ENCODE measurements around the gene VILL. TPM values are rescaled to one million over a fixed set of nuclear protein-coding genes. Genes with fewer than 3 reads are reported as not detected.

The VILL gene
- total RNA-seq, result 15.3 to 16.7 TPM (median 16.4 TPM) in 3 replicates

DNA sequence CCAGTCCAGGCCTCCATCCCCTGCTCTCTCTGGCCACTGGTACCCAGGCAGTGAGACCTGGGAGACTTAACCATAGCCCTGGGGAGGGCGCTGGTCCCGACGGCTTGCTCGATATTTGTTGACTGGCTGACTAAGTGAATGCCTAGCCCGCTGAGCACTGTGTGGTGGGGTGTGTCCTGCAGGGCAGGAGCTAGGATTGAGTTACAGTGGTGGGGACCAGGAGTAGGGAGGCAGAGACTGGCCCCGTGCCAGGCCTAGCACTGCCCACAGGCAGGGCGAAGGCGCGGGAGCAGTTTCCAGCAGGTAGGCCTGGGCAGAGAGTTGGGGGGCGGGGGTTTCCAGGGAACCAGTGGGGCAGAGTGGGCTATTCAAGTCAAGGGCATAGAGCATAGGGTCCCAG lies at the start of gene VILL:
Gene VILL (plus strand): TSS at position 260 of the 400 bp plus-strand sequence. CDS start 2,887 bp downstream, outside the sequence.
- no peak for TF ChIP-seq CTCF (IDR thresholded peaks at IDR 0.05; ENCODE audit: unreplicated experiment)
- peaks cover 27% of the 10 kb centered on the region for H3K4me1 Mint-ChIP-seq

GRCh38 chr3:37941608-37942508 lies 48.7 kb upstream of the VILL start:
- Mint-ChIP-seq H3K27me3 (ENCODE audit: low read depth) (no peaks in the 10 kb centered on the region), H3K4me3 (no peak overlapping the region), H3K9me3 (no peaks in the 10 kb centered on the region), H3K4me1 (peaks cover 88% of the 10 kb centered on the region), H3K36me3 (no peaks in the 10 kb centered on the region), H3K27ac (peak overlapping the region; percentile 55)
- TF ChIP-seq CTCF (IDR thresholded peaks at IDR 0.05; ENCODE audit: unreplicated experiment), result no peak
- DNase-seq (ENCODE audit: low spot score in 2 of 2, unreplicated experiment in 2 of 2), result no peak

More for the DNA sequence above, at the start of gene VILL:
- Mint-ChIP-seq H3K9me3 (no peaks in the 10 kb centered on the region), H3K36me3 (no peaks in the 10 kb centered on the region), H3K27me3 (ENCODE audit: low read depth) (peaks cover 4% of the 10 kb centered on the region), H3K4me3 (no peak within 1 kb of the TSS), H3K27ac (no peak within 1 kb of the TSS)
- no peak for DNase-seq (ENCODE audit: low spot score in 2 of 2, unreplicated experiment in 2 of 2)

GRCh38 chr3:37942646-37943045 lies 47.9 kb upstream of the VILL start:
- peaks cover 83% of the 10 kb centered on the region for H3K4me1 Mint-ChIP-seq
- H3K4me3 Mint-ChIP-seq, result no peak overlapping the region
- no peak for TF ChIP-seq CTCF (IDR thresholded peaks at IDR 0.05; ENCODE audit: unreplicated experiment)
- H3K36me3 Mint-ChIP-seq, result no peaks in the 10 kb centered on the region
- H3K9me3 Mint-ChIP-seq, result no peaks in the 10 kb centered on the region
- H3K27me3 Mint-ChIP-seq (ENCODE audit: low read depth), result no peaks in the 10 kb centered on the region
- no peak for DNase-seq (ENCODE audit: low spot score in 2 of 2, unreplicated experiment in 2 of 2)
- peak overlapping the region; percentile 55 for H3K27ac Mint-ChIP-seq

GRCh38 chr3:37943126-37943525 lies 47.5 kb upstream of the VILL start:
- H3K4me3 Mint-ChIP-seq, result no peak overlapping the region
- H3K36me3 Mint-ChIP-seq, result peaks cover 2% of the 10 kb centered on the region
- DNase-seq (ENCODE audit: low spot score in 2 of 2, unreplicated experiment in 2 of 2), result no peak
- H3K27ac Mint-ChIP-seq, result peak overlapping the region; percentile 86
- no peaks in the 10 kb centered on the region for H3K9me3 Mint-ChIP-seq
- H3K4me1 Mint-ChIP-seq, result peaks cover 78% of the 10 kb centered on the region
- no peak for TF ChIP-seq CTCF (IDR thresholded peaks at IDR 0.05; ENCODE audit: unreplicated experiment)
- H3K27me3 Mint-ChIP-seq (ENCODE audit: low read depth), result no peaks in the 10 kb centered on the region

DNA sequence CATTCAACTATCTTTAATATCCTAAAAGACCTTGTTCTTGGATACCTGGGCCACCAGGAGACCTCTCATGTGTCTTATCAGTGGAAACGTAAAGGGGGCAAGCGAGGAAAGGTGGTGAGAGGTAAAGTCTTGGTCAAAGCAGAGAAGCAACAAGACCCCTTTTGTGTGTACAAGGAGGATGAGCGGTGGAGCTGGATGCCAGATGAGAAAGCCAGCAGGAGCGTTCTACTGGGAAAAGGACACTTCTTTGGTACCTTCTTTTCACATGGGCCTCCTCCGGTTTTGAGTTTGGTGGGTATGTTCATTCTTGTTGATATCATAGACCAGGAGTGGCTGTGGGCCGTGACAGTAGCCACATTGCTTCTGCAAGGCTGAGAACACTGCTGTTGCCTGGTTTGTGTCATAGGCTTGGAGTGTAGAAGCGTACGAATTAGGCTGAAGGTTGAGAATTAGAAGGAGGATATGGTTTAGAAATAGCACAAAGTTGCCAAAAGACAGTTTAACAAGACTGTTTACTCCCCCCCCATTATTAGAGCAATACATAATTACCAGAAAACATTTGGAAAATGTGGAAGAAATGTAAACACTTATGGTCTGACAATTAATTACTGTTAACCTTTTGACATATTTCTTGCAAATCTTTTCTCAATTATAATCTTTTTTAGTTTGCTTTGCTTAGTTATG lies 46.8 kb upstream of the VILL start:
- peaks cover 74% of the 10 kb centered on the region for H3K4me1 Mint-ChIP-seq
- no peaks in the 10 kb centered on the region for H3K9me3 Mint-ChIP-seq
- DNase-seq (ENCODE audit: low spot score in 2 of 2, unreplicated experiment in 2 of 2), result no peak
- no peak for TF ChIP-seq CTCF (IDR thresholded peaks at IDR 0.05; ENCODE audit: unreplicated experiment)
- H3K36me3 Mint-ChIP-seq, result peaks cover 2% of the 10 kb centered on the region
- peak overlapping the region; percentile 86 for H3K27ac Mint-ChIP-seq
- no peaks in the 10 kb centered on the region for H3K27me3 Mint-ChIP-seq (ENCODE audit: low read depth)
- no peak overlapping the region for H3K4me3 Mint-ChIP-seq

Data from mesothelial cell of epicardium (in vitro differentiated cells).